Fibroblast of peridontal ligament (primary cell): Measurements from ENCODE around the gene CDK14.

ENCODE experiments used
- DNase-seq: peaks from one replicate; pipeline ENCODE4 v3.0.0-alpha.2; 2010; ENCODE audit errors: extremely low read depth

Gene CDK14

DNA sequence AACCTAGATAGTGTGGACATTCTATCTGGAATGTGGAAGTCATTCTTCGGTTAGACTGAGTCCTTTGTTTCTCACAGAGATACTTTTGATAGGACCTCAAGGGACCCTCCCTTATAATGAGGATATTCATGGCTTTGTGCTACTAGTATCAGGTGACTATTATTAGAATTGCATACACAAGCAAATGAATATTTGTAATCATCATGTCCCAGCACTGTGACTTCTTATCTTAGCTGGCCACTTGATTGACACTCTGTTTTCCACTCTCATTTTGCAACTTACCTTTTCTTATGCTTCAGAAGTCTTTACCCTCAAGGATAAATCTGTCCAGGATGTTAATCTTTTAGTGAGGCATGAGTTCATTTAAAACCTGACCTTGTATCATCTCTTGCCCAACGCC lies 399.9 kb downstream of the CDK14 start:
- DNase-seq, result no peak

DNA sequence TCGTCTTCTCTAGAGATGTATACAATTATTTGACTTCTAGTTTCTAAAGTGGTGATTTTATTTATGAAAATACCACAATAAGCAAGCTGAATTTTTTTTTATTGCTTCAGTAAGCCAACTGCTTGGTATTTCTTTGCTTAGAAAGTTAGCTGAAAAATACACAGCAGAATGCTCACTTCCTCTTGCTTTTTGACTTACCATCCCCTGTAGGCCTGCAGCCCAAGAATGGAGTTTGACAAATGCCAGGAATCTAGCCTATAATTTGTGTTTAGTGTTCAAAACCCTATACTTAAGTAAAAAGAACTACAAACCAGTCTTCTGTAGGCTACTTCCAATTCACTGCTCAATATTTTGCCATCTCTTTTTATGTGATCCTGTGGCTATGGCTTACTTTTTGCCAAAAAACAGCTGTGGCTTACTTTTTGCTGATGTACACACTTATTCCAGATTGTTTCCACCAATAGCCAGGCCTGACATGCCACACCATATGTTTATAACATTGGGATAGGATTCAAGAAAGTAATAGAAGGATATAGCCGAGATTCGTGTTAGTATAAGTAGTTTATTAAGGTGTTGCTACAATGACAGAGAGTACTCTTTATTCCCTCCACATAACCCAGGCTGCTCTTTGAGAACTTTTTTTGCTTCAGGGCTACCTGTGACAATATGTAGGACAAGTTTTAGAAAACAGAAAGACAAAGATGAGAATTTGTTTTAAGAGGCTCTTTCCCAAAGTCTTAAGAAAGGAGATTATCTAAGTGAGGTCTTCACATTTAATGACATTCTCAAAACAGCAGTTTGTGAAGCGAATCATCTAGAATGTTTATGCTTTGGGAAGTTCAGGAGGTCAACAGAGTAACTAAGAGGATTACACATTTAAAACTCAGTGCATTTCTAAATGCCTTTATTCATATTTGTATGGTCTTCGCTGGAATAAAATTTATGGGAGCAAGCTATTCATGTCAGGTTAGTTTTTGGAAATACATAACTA lies 404.2 kb downstream of the CDK14 start:
- peak; percentile 54 for DNase-seq

DNA sequence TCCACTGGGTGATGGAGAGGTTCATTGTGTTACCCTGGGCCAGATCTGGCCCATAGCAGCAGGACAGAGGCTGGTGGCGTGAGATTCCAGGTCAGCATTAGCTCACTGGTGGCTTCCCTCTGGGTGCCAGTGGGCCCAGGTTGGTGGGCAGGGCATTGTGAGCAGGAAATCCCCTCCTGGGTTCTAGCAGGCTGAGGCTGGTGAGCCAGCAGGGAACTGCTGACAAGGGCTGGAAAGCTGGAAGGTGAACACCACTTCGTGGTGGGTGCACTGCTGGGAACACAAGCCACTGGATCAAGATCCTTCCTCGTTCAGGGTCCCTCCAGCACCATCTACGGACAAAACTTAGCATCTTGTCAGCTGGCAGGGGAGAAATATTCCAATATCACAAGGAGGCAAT lies 408.9 kb downstream of the CDK14 start:
- DNase-seq, result no peak

DNA sequence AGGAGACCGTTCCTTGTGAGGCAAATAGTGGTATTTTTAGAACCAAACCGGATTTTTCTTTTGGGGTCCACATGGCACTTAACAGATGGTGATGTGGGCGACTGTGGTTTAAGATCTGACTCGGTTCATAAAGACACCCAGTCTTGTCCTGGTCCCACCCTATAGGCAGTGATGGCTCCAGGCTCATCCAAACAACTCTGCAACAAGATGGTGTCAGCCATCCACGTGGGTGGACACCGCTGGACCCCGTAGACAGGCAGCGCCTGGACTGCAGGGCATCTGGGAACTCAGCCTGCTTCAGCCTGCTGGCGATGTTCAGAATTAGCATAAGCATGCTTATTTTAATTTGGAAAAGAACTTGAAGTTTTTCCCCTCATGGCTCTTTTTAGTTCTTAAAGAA lies 409.7 kb downstream of the CDK14 start:
- no peak for DNase-seq

DNA sequence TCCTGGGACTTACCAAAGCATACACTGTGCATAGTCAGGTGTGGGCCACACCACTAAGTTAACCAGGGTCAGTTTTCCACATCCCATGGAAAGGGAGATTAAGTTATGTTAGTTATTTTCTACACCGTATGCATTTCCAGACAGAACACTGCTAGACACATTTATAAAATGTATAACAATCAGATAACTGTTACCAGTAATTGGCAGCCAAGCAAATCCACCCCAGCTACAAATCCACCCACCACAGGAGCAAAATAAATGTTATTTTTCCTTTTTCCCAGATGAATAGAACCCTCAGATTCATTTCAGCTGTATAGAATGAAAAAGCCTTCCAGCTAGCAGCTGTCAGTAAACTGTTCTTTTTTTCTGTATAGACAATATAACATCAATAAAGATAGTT lies 411.2 kb downstream of the CDK14 start:
- no peak for DNase-seq

DNA sequence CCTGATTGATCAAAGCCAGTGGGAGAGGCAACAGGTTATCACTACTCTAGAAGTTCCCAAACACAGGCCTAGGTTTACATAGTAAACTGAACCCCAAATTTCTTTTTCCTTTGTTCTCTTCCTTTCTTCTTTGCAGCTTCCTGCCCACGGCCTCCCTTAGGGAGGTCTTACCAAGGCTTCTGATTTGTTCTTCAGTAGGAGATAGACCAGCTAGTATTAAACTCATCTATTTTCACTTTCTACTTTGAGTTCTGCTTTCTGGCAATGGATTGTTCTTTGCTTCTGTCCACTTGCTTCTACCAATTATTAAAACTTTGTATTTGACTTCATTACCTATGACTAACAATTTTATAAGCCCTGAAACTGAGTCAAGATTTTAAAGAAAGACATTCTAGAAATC lies 417.0 kb downstream of the CDK14 start:
- no peak for DNase-seq

DNA sequence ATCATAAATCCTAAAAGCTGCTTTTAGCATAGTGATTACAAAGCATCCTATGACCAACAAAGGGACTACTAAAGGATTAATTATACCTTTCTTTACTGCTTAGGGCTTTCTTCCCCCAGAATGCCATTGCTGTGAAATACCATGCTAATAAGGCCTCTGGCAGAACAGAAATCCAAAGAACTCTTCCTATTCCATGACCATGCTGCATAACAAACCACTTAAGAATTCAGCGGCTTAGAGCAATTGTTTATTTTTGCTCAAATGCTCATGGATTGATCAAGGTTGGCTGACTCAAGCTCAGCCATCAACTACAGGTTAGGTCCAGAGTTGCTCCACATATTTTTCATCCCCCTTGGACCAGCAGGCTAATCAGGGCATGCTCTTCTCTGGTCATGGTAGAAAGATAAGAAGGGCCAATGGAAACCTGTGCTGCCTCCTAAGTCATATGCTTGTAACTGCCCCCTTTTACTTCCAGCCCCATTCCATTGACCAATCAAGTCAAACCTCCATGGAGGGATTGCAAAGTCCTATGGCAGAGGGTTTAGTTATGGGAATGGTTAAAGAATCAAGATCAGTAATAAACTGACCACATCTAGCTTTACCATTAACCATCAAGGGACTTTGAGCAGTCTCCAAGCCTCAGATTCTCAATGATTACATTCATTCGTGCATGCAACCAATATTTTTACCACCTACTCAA lies 423.7 kb downstream of the CDK14 start:
- DNase-seq, result no peak

DNA sequence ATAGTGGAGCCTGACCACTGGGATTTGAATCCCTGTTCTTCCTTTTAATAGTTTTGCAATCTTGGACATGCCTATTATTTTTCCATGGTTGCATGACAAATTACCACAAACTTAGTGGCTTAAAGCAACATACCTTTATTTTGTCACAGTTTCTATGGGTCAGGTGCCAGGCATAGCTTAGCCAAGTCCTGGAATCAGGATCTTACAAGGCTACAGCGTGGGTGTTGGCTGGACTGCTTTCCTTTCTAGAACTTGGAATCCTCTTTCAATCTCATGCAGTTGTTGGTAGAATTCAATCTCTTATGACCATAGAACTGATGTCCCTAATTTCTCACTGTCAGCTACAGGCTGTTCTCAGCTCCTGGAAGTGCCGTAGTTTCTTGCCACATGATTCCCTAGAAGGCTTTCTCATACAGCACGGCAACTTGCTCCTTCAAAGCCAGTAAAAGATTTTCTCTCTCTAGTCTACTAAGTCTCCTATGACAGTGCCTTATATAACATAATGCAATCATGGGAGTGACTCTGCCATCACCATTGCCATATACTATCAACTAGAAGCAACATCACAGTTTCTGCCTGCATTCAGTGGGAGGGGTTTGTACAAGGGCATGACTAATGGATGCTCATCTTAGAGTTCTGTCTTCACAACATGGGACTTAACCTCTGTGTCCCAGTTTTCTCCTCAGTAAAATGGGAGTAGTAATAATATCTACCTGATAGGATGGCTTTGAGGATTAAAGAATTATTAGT lies 424.7 kb downstream of the CDK14 start:
- no peak for DNase-seq

DNA sequence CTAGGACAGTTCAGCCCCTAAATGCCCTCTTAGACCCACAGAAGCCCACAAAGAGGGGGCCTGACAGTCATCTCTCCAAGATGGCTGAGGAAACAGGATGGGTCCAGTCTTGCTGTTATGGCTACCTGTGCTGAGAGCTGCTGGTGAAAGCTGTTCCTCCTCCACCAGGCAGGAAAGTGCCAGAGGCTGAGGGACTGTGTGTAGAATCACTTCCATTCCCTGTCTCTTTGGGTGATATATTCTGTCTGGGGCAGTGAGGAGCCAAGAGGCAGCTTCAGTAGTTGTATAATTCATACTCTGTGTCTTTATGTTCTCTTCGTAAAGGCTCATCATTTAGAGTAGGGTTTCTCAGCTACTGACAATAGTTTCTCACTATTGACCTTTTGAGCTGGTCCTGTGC lies 425.8 kb downstream of the CDK14 start:
- DNase-seq, result no peak

DNA sequence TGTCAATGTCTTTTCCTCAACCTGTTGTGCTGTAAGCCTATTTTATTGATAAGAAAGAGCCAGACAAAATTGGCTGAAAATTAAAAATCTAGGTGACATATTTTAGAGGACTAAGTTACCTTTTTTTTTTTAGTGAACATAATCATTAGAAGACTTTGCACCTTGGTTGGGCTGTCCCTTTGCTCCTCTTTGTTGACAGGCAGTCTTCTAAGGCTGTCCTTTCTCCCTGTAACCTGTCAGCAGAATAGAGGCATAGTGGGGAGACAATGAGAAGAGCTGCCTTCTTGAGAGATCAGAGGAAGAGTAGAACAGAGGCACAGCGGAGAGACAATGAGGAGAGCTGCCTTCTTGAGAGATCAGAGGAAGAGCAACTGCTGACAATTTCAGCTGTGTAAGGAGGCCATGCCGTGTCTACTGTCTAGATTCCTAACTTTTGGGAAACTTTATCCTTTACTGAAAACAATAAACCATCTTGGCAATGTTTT lies 429.8 kb downstream of the CDK14 start:
- DNase-seq, result no peak

DNA sequence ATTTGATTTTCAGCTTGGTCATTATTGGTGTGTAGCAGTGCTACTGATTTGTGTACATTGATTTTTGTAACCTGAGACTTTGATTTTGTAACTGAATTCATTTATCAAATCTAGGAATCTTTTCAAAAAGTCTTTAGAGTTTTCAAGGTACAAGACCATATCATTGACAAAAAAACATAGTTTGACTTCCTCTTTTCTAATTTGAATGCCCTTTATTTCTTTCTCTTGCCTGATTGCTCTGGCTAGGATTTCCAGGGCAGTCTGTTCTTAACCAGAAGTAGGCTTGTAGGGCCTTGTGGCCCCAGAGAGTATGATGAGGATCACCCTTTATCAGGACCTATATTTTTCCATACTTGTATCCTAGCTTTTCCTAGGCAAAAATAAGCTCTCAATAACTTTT lies 433.6 kb downstream of the CDK14 start:
- DNase-seq, result no peak

DNA sequence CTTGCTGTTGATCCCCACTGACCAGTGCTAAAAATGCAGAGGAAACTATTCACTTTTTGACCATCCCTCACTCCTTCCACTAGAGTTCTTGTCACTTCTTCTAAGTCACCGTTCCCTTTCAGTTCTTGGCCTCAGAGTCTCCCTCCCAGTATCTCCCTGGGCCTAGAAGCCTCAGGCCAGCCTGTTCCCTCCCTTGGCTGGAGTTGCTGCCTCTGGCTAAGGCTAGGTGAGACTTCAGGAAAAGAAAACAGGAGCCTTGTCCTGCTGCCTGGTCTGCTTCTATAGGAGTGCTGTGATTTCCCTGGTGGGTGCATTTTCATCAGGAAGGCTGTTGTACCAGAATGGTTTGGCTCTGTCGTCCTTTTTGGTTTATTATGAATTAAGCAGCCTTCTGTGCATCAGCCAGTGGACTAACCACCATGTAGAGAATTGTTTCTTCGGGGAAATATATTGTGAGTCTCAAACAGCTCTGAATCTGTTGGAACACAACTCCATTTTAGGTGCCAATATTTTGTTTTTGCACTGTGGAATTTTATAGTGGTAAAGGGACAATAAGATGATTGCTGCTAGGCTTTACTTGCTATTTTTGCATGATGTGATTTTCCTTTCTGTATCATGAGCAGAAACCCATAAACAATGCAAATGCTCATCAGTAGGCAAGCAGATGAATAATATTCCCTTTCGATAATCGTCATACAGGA lies 434.7 kb downstream of the CDK14 start:
- no peak for DNase-seq

DNA sequence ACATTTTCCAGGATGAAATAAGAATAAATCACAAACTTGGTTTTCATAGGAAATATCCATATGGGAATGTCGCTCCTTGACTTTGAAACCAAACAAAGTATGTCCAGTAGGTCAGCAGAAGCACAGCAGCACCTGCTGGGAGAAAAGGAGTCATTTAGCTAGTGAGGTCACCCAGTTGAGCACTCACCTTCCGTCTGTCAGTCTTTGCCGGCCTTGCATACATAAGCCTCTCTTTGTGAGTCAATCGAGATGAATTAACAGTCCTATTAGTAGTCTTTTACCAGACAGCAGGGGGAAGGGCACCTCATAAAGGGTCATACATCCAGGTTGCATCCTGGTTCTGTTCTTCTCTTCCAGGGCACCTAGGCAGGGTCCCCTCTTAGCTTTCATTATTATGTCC lies 435.6 kb downstream of the CDK14 start:
- DNase-seq, result no peak

DNA sequence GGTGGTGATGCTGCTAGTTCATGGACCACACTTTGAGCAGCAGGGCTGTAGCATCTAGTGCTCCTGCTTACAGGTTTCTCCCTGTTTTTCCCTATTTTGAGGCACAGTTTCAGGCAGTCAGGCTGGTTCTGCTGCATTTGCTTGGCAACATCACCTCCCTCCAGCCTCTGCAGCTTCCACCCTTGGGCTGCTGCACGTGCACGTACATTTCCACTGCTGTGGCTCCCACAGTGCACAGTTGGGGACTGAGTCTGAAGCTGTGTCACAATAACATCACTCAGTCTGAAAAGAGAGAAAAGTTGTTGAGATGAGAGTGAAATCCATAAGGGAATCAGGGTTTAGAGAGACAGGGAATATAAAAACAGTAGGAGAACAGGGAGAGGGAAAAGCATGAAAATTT lies 437.5 kb downstream of the CDK14 start:
- no peak for DNase-seq

DNA sequence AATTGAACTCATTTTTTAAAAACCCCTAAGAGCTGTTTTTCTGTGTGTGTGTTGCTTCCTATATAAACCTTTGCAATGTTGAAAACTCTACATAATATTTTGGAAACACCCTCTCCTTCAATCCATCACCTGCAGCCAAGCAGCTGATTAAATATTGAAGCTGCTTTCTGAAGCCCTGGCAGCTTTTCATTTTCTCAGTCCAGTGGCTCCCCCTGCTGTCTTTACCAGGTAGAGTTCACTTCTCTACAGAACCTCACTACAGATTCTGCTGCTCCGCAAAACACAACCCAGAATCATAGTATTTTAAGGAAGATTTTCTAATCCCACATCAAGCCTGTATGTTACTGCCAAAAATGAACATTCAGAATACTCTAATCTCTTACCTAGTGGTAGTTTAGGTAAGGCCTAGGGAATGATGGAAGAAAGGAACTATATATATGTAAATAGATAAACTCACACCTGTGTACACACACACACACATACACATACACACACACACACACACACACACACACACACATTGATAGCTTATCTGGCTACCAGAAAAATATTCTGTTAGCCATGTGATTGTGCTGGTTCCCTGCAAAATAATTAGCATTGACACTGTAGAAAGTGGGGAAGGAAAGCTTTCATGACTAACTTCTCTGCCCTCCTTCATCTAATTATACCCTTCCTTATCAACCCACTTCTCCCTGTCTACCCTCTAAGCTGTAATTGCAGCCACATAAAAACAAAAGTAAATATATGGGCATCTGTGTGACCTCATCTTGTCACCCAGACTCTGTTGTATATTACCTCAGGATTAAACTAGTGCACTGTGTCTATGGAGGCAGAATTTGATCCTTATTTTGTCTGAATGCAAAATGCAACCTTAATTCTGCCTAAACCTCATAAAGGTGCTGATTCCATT lies 438.6 kb downstream of the CDK14 start:
- DNase-seq, result peak; percentile 77

DNA sequence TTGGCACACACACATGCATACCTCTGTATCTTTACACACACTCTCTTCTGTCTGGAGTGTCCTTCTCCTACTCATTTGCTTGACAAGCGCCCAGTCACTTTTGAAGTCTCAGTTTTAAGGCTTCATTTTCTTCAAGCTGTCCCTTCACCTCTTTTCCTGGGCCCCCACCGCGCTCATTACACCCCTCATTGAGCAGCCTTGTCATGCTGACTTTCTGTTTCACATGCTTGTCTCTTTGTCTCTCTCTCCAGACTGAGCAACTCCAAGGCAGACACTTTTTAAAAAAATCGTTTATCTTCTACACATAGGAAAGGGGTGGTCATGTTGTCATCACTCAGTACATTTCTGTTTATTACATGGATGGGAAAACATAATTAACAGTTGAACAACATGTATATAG lies 442.9 kb downstream of the CDK14 start:
- no peak for DNase-seq

DNA sequence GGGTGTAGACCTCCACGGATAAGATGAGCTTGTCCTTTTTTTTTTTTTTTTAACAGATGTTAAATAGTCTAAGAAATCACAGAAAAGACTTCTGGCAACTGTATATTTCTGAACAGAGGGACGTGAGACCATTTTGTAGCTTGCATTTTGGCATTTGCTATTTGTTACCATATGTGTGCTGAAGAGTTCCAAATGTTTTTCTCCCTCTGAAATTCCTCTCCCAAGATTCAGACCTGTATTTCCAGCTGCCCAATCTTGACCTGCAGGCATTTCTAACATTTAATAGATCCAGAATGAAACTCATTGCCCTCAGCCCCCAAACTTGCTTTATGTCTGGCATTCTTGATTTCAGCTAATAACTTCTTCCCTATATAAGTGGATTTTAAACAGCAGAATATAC lies 445.0 kb downstream of the CDK14 start:
- DNase-seq, result no peak

DNA sequence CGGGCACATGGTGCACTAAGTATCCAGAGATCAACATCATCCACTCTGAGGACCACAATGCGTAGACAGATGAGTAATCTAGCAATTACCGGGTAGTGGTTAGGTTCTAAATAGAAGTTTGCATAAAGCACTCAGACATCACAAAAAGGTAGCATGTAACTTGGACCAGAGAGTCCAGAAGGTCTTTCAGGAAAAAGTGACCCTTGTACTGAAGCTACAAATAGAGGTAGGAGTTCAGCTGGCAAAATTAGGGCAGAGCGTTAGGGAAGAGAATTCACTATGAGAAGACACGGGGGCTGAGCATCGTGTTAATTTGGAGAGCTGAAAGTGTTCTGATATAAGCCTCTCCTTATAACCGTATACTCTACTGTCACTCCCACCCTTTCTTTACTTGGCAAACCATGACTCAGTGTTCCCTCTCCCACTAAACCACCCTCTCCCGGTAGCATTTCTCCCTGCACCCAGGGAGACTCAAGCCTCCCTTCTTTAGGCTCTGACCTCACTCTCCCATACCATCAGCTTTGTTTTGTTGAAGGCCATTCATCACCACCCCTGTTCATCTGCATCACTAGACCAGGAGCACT lies 445.9 kb downstream of the CDK14 start:
- DNase-seq, result no peak

DNA sequence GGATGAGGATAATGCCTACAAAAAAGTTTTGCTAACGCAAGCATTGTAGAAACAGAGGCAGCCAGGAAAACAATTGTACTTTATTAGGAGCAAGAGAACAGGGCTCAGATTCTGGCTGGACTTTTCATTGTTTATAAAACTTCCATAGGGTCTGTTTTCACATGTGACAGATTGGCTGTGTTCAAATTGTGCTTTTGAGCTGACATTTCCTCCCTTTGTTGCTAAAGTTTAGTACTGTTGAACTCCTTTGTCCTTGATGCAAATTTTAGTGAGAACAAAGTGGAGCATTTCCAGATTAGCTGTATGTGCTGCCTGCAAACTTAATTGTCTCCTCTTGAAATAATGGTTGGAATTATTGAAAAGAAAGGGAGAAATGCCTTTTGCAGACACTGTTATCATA lies 447.1 kb downstream of the CDK14 start:
- DNase-seq, result no peak
